Measurements from ENCODE around the gene SNRPD2. TPM values are rescaled to one million over a fixed set of nuclear protein-coding genes. Genes with fewer than 3 reads are reported as not detected.
"Not testable (repeated sequence)": the region's sequence is repeated elsewhere in the genome, so short reads cannot be mapped to it uniquely, and the experiment has no call there.

Gene SNRPD2
- total RNA-seq, 1 donor from 2014 or later: 471 TPM

GRCh38 chr19:45729800-45730290, 38.1 kb upstream of the SNRPD2 start:
- H3K4me1 Mint-ChIP-seq (ENCODE audit: unreplicated experiment): peaks cover 17% of the 10 kb centered on the region
- no peak for TF ChIP-seq CTCF (conservative IDR thresholded peaks at IDR 0.05)
- no peaks in the 10 kb centered on the region for H3K36me3 Mint-ChIP-seq
- H3K27me3 Mint-ChIP-seq: no peaks in the 10 kb centered on the region
- DNase-seq (ENCODE audit: extremely low spot score, unreplicated experiment): no peak
- H3K4me3 Mint-ChIP-seq: peak overlapping the region; percentile 99
- H3K9me3 Mint-ChIP-seq: no peaks in the 10 kb centered on the region
- H3K27ac Mint-ChIP-seq: peak overlapping the region; percentile 94

DNA sequence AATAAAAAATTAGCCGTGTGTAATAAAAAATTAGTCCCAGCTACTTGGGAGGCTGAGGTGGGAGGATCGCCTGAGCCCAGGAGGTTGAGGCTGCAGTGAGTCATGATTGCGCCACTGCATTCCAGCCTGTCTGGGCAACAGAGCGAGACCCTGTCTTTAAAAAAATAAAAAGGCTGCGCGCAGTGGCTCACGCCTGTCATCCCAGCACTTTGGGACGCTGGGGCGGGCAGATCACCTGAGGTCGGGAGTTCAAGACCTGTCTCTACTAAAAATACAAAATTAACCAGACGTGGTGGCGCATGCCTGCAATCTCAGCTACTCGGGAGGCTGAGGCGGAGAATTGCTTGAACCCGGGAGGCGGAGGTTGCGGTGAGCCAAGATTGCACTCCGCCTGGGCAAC, 36.9 kb upstream of the SNRPD2 start:
- H3K9me3 Mint-ChIP-seq; DNase-seq (ENCODE audit: extremely low spot score, unreplicated experiment): not testable (repeated sequence)

GRCh38 chr19:45720065-45720464, 28.3 kb upstream of the SNRPD2 start:
- not testable (repeated sequence) for H3K4me3 Mint-ChIP-seq; H3K27me3 Mint-ChIP-seq; H3K27ac Mint-ChIP-seq; DNase-seq (ENCODE audit: extremely low spot score, unreplicated experiment); H3K36me3 Mint-ChIP-seq; H3K9me3 Mint-ChIP-seq
- H3K4me1 Mint-ChIP-seq (ENCODE audit: unreplicated experiment): peaks cover 28% of the 10 kb centered on the region

More for the DNA sequence above, 36.9 kb upstream of the SNRPD2 start:
- not testable (repeated sequence) for H3K36me3 Mint-ChIP-seq, H3K27me3 Mint-ChIP-seq, H3K27ac Mint-ChIP-seq, H3K4me3 Mint-ChIP-seq
- H3K4me1 Mint-ChIP-seq (ENCODE audit: unreplicated experiment): peaks cover 14% of the 10 kb centered on the region

- TF ChIP-seq CTCF (conservative IDR thresholded peaks at IDR 0.05): no peak
- peaks cover 6% of the 10 kb centered on the region for H3K36me3 Mint-ChIP-seq
Measured at GRCh38 chr19:45717983-45718650, 26.4 kb upstream of the SNRPD2 start.

GRCh38 chr19:45717131-45717982, 25.6 kb upstream of the SNRPD2 start:
- H3K4me1 Mint-ChIP-seq (ENCODE audit: unreplicated experiment): peaks cover 33% of the 10 kb centered on the region
- no peaks in the 10 kb centered on the region for H3K27me3 Mint-ChIP-seq
- TF ChIP-seq CTCF (conservative IDR thresholded peaks at IDR 0.05): peak; percentile 23
- H3K9me3 Mint-ChIP-seq: no peaks in the 10 kb centered on the region
- H3K27ac Mint-ChIP-seq: peak overlapping the region; percentile 99
- H3K4me3 Mint-ChIP-seq: peak overlapping the region; percentile 90
- peak; percentile 99 for DNase-seq (ENCODE audit: extremely low spot score, unreplicated experiment)
- H3K36me3 Mint-ChIP-seq: peaks cover 6% of the 10 kb centered on the region

More at GRCh38 chr19:45717983-45718650, 26.4 kb upstream of the SNRPD2 start:
- no peak for DNase-seq (ENCODE audit: extremely low spot score, unreplicated experiment)
- H3K9me3 Mint-ChIP-seq: no peaks in the 10 kb centered on the region
- H3K27me3 Mint-ChIP-seq: no peaks in the 10 kb centered on the region
- peaks cover 33% of the 10 kb centered on the region for H3K4me1 Mint-ChIP-seq (ENCODE audit: unreplicated experiment)
- H3K27ac Mint-ChIP-seq: peak overlapping the region; percentile 99
- peak overlapping the region; percentile 90 for H3K4me3 Mint-ChIP-seq

- H3K4me3 Mint-ChIP-seq: peak overlapping the region; percentile 90
- H3K9me3 Mint-ChIP-seq: no peaks in the 10 kb centered on the region
- no peaks in the 10 kb centered on the region for H3K27me3 Mint-ChIP-seq
- peaks cover 33% of the 10 kb centered on the region for H3K4me1 Mint-ChIP-seq (ENCODE audit: unreplicated experiment)
- DNase-seq (ENCODE audit: extremely low spot score, unreplicated experiment): no peak
- peaks cover 6% of the 10 kb centered on the region for H3K36me3 Mint-ChIP-seq
- no peak for TF ChIP-seq CTCF (conservative IDR thresholded peaks at IDR 0.05)
- peak overlapping the region; percentile 99 for H3K27ac Mint-ChIP-seq
Measured at GRCh38 chr19:45716359-45717130, 24.8 kb upstream of the SNRPD2 start.

Measured in type B pancreatic cell (in vitro differentiated cells).